ENCODE data around the gene CLDN5. TPM values are rescaled to one million over a fixed set of nuclear protein-coding genes. Genes with fewer than 3 reads are reported as not detected.

Gene CLDN5
- total and polyA plus RNA-seq, 2 donors (not counting 1 experiment from before 2014, with no cell fraction given), result not detected

- 98% methylated on average over 6 of the region's 9 CpGs for WGBS (ENCODE audit: insufficient coverage)
- H3K4me1 ChIP-seq (ENCODE audit: control insufficient read depth in 2 of 2, insufficient read depth in 2 of 2, low read length in 2 of 2), result peaks cover 13 to 19% of the 10 kb centered on the region in 2 donors
- peaks cover 18% of the 10 kb centered on the region for H3K79me2 ChIP-seq (ENCODE audit: control insufficient read depth, insufficient read depth, low read length)
- no peaks in the 10 kb centered on the region for H3K9me3 ChIP-seq (ENCODE audit: control extremely low read depth in 1 of 3, control insufficient read depth in 2 of 3, insufficient read depth in 1 of 3, low read length in 2 of 3)
- no peak for TF ChIP-seq EZH2 (IDR thresholded peaks at IDR 0.05; ENCODE audit: borderline replicate concordance, insufficient read depth, low read depth, low read length, poor library complexity, severe bottlenecking)
- TF ChIP-seq, protein P1, sequence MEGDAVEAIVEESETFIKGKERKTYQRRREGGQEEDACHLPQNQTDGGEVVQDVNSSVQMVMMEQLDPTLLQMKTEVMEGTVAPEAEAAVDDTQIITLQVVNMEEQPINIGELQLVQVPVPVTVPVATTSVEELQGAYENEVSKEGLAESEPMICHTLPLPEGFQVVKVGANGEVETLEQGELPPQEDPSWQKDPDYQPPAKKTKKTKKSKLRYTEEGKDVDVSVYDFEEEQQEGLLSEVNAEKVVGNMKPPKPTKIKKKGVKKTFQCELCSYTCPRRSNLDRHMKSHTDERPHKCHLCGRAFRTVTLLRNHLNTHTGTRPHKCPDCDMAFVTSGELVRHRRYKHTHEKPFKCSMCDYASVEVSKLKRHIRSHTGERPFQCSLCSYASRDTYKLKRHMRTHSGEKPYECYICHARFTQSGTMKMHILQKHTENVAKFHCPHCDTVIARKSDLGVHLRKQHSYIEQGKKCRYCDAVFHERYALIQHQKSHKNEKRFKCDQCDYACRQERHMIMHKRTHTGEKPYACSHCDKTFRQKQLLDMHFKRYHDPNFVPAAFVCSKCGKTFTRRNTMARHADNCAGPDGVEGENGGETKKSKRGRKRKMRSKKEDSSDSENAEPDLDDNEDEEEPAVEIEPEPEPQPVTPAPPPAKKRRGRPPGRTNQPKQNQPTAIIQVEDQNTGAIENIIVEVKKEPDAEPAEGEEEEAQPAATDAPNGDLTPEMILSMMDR (IDR thresholded peaks at IDR 0.05), result no peak
- H2AFZ ChIP-seq (ENCODE audit: insufficient read depth, low read depth, low read length, poor library complexity, severe bottlenecking), result no peak overlapping the region
- no peak overlapping the region for H3K4me2 ChIP-seq (replicated peaks; ENCODE audit: low read depth, low read length, poor library complexity, severe bottlenecking)
- Mint-ChIP-seq H3K27ac (no peak overlapping the region), H3K4me3 (no peak overlapping the region), H3K9me3 (ENCODE audit: insufficient read depth) (no peaks in the 10 kb centered on the region), H3K4me1 (peaks cover 18% of the 10 kb centered on the region), H3K27me3 (no peaks in the 10 kb centered on the region)
- DNase-seq (no peak), ATAC-seq (ENCODE audit: low read depth) (no peak)
- intact Hi-C loops (cut with micrococcal nuclease), result no loop called here
- H4K20me1 ChIP-seq (ENCODE audit: control insufficient read depth, insufficient read depth, low read length, poor library complexity, severe bottlenecking), result no peaks in the 10 kb centered on the region
- no peaks in the 10 kb centered on the region for H3K36me3 ChIP-seq (replicated peaks in 1 of 2; ENCODE audit: control extremely low read depth in 1 of 2, control insufficient read depth in 1 of 2, extremely low read depth in 1 of 2, insufficient read depth in 2 of 2, low read length in 1 of 2)
- H3K9ac ChIP-seq (ENCODE audit: low read length), result no peak overlapping the region
- ChIA-PET POLR2A (interaction anchor here (0.6 kb wide), 1 partner anchor 297 kb away, joined by 3 read pairs; no protein-coding TSS in a partner anchor), CTCF (no interaction called here)
- no peak overlapping the region for H3K27ac ChIP-seq (ENCODE audit: low read length in 2 of 2)
- no peaks in the 10 kb centered on the region for H3K27me3 ChIP-seq (replicated peaks in 1 of 4; ENCODE audit: control extremely low read depth in 1 of 4, control insufficient read depth in 3 of 4, insufficient read depth in 4 of 4, low read length in 3 of 4)
- no peak overlapping the region for H3K4me3 ChIP-seq (ENCODE audit: control extremely low read depth in 1 of 5, extremely low read depth in 1 of 5, insufficient read depth in 1 of 5, low read depth in 2 of 5, low read length in 4 of 5)
Observed at GRCh38 chr22:19482297-19482696, 41.9 kb downstream of the CLDN5 start.

GRCh38 chr22:19480789-19481188 lies 43.4 kb downstream of the CLDN5 start:
- Mint-ChIP-seq H3K4me3 (peak overlapping the region; percentile 98), H3K27ac (no peak overlapping the region), H3K9me3 (ENCODE audit: insufficient read depth) (no peaks in the 10 kb centered on the region), H3K27me3 (no peaks in the 10 kb centered on the region), H3K4me1 (peaks cover 23% of the 10 kb centered on the region)
- Histone ChIP-seq H3K9me3 (ENCODE audit: control extremely low read depth in 1 of 3, control insufficient read depth in 2 of 3, insufficient read depth in 1 of 3, low read length in 2 of 3) (no peaks in the 10 kb centered on the region), H3K27ac (ENCODE audit: low read length in 2 of 2) (no peak overlapping the region), H3K79me2 (ENCODE audit: control insufficient read depth, insufficient read depth, low read length) (peaks cover 30% of the 10 kb centered on the region), H3K27me3 (replicated peaks in 1 of 4; ENCODE audit: control extremely low read depth in 1 of 4, control insufficient read depth in 3 of 4, insufficient read depth in 4 of 4, low read length in 3 of 4) (no peaks in the 10 kb centered on the region), H3K36me3 (replicated peaks in 1 of 2; ENCODE audit: control extremely low read depth in 1 of 2, control insufficient read depth in 1 of 2, extremely low read depth in 1 of 2, insufficient read depth in 2 of 2, low read length in 1 of 2) (peaks cover 0 to 1% of the 10 kb centered on the region in 2 experiments), H3K4me3 (ENCODE audit: control extremely low read depth in 1 of 5, extremely low read depth in 1 of 5, insufficient read depth in 1 of 5, low read depth in 2 of 5, low read length in 4 of 5) (no peak overlapping the region), H4K20me1 (ENCODE audit: control insufficient read depth, insufficient read depth, low read length, poor library complexity, severe bottlenecking) (peaks cover 7% of the 10 kb centered on the region), H3K4me2 (replicated peaks; ENCODE audit: low read depth, low read length, poor library complexity, severe bottlenecking) (no peak overlapping the region), H2AFZ (ENCODE audit: insufficient read depth, low read depth, low read length, poor library complexity, severe bottlenecking) (no peak overlapping the region), H3K4me1 (ENCODE audit: control insufficient read depth in 2 of 2, insufficient read depth in 2 of 2, low read length in 2 of 2) (peaks cover 16 to 20% of the 10 kb centered on the region in 2 donors), H3K9ac (ENCODE audit: low read length) (no peak overlapping the region)
- CTCF ChIA-PET, result interaction anchor here (1.2 to 5.5 kb wide), 2 partner anchors 14 to 150 kb away, joined by 3 to 29 read pairs; no protein-coding TSS in a partner anchor
- POLR2A ChIA-PET, result no interaction called here
- intact Hi-C loops (cut with micrococcal nuclease), result no loop called here
- WGBS (ENCODE audit: insufficient coverage), result no CpG with 5 or more reads among the region's 10 CpGs
- no peak for DNase-seq
- no peak for ATAC-seq (ENCODE audit: low read depth)
- TF ChIP-seq EZH2 (IDR thresholded peaks at IDR 0.05; ENCODE audit: borderline replicate concordance, insufficient read depth, low read depth, low read length, poor library complexity, severe bottlenecking), result no peak
- TF ChIP-seq, protein P1 (IDR thresholded peaks at IDR 0.05), result no peak
